HFFc6 (cell line): ENCODE data around the gene LAMC3. TPM values are rescaled to one million over a fixed set of nuclear protein-coding genes. Genes with fewer than 3 reads are reported as not detected.
A peak's percentile ranks its signal among the peaks of the same experiment; 100 is the strongest.

Experiments used
- DNase-seq: peaks from one replicate; pipeline ENCODE4 v3.0.0-alpha.2; 2018
- H3K27ac Mint-ChIP-seq: 2 replicates; pipeline ENCODE4 v1.8.0; 2020; ENCODE audit warnings: mild to moderate bottlenecking, mixed read lengths
- H3K27me3 Mint-ChIP-seq: 2 replicates; pipeline ENCODE4 v1.8.0; 2021; ENCODE audit warnings: mild to moderate bottlenecking, moderate library complexity, mixed read lengths; ENCODE audit not compliant: insufficient read depth
- H3K36me3 Mint-ChIP-seq: 2 replicates; pipeline ENCODE4 v1.8.0; 2021; ENCODE audit warnings: low read depth, mixed read lengths
- H3K4me1 Mint-ChIP-seq: 2 replicates; pipeline ENCODE4 v1.8.0; 2020; ENCODE audit warnings: low read depth, mixed read lengths
- H3K4me3 Mint-ChIP-seq: 2 replicates; pipeline ENCODE4 v1.8.0; 2020; ENCODE audit warnings: mild to moderate bottlenecking, moderate library complexity, mixed read lengths
- H3K9me3 Mint-ChIP-seq: 2 replicates; pipeline ENCODE4 v1.8.0; 2020; ENCODE audit warnings: mild to moderate bottlenecking, mixed read lengths
- CTCF ChIP-seq: fragments of 200-600 bp; sonication (generic); IDR thresholded peaks from 2 replicates; pipeline ENCODE4 v1.5.0; 2021; ENCODE audit warnings: antibody characterized with exemption, mild to moderate bottlenecking
- total RNA-seq, 6 experiments: library from RNA; stranded (reverse); fragmentation: NEBNext Ultra II Directional; extraction: Animal tissue kit (Norgen Biotek cat#: 25700); gene quantifications; 2 replicates in 1 of 6; 3 replicates in 5 of 6; pipeline ENCODE4 v1.2.3, GENCODE V29; 2021

The LAMC3 gene
- total RNA-seq, 6 experiments from 2014 or later = not detected

- no peaks in the 10 kb centered on the region for H3K36me3 Mint-ChIP-seq
- peaks cover 24% of the 10 kb centered on the region for H3K27me3 Mint-ChIP-seq
- no peak for TF ChIP-seq CTCF
- H3K9me3 Mint-ChIP-seq = no peaks in the 10 kb centered on the region
- H3K4me3 Mint-ChIP-seq = no peak overlapping the region
- H3K27ac Mint-ChIP-seq = no peak overlapping the region
- H3K4me1 Mint-ChIP-seq = peaks cover 14% of the 10 kb centered on the region
- DNase-seq = no peak
Observed at GRCh38 chr9:131107760-131108159, 98.8 kb downstream of the LAMC3 start.

- Mint-ChIP-seq H3K4me3 (no peak overlapping the region), H3K9me3 (no peaks in the 10 kb centered on the region), H3K36me3 (no peaks in the 10 kb centered on the region), H3K27me3 (peaks cover 27% of the 10 kb centered on the region), H3K27ac (no peak overlapping the region), H3K4me1 (peaks cover 11% of the 10 kb centered on the region; the same call in 1 of the 2 replicates)
- DNase-seq = peak; percentile 28
- no peak for TF ChIP-seq CTCF
Observed at GRCh38 chr9:131111186-131111853, 102.3 kb downstream of the LAMC3 start.

- no peak for TF ChIP-seq CTCF
- no peaks in the 10 kb centered on the region for H3K9me3 Mint-ChIP-seq
- no peak overlapping the region for H3K4me3 Mint-ChIP-seq
- no peak for DNase-seq
- no peak overlapping the region for H3K27ac Mint-ChIP-seq
- H3K4me1 Mint-ChIP-seq = peaks cover 11% of the 10 kb centered on the region; the same call in 1 of the 2 replicates
- peaks cover 23% of the 10 kb centered on the region for H3K27me3 Mint-ChIP-seq
- no peaks in the 10 kb centered on the region for H3K36me3 Mint-ChIP-seq
Observed at GRCh38 chr9:131111854-131112311, 102.9 kb downstream of the LAMC3 start.

- no peaks in the 10 kb centered on the region for H3K36me3 Mint-ChIP-seq
- H3K4me3 Mint-ChIP-seq = no peak overlapping the region
- peaks cover 23% of the 10 kb centered on the region for H3K27me3 Mint-ChIP-seq
- no peak for DNase-seq
- no peak for TF ChIP-seq CTCF
- no peak overlapping the region for H3K27ac Mint-ChIP-seq
- no peaks in the 10 kb centered on the region for H3K9me3 Mint-ChIP-seq
- H3K4me1 Mint-ChIP-seq = peaks cover 11% of the 10 kb centered on the region; the same call in 1 of the 2 replicates
Observed at GRCh38 chr9:131112374-131113154, 103.6 kb downstream of the LAMC3 start.

- Mint-ChIP-seq H3K36me3 (no peaks in the 10 kb centered on the region), H3K27ac (no peak overlapping the region), H3K4me1 (peaks cover 11% of the 10 kb centered on the region; the same call in 1 of the 2 replicates), H3K27me3 (peaks cover 26% of the 10 kb centered on the region), H3K9me3 (no peaks in the 10 kb centered on the region), H3K4me3 (no peak overlapping the region)
- no peak for DNase-seq
- no peak for TF ChIP-seq CTCF
Observed at GRCh38 chr9:131113655-131114054, 104.7 kb downstream of the LAMC3 start.
